GM11168 (cell line): ENCODE results near the gene TUT4.

Experiments used
- in situ Hi-C: fragments of 300-500 bp; cut with MboI; formaldehyde crosslinking; loops from one replicate; pipeline ENCODE4 v1.12.0; 2022; ENCODE audit warnings: low sequenced_read_pairs; ENCODE audit not compliant: unreplicated experiment

TUT4 gene, protein sequence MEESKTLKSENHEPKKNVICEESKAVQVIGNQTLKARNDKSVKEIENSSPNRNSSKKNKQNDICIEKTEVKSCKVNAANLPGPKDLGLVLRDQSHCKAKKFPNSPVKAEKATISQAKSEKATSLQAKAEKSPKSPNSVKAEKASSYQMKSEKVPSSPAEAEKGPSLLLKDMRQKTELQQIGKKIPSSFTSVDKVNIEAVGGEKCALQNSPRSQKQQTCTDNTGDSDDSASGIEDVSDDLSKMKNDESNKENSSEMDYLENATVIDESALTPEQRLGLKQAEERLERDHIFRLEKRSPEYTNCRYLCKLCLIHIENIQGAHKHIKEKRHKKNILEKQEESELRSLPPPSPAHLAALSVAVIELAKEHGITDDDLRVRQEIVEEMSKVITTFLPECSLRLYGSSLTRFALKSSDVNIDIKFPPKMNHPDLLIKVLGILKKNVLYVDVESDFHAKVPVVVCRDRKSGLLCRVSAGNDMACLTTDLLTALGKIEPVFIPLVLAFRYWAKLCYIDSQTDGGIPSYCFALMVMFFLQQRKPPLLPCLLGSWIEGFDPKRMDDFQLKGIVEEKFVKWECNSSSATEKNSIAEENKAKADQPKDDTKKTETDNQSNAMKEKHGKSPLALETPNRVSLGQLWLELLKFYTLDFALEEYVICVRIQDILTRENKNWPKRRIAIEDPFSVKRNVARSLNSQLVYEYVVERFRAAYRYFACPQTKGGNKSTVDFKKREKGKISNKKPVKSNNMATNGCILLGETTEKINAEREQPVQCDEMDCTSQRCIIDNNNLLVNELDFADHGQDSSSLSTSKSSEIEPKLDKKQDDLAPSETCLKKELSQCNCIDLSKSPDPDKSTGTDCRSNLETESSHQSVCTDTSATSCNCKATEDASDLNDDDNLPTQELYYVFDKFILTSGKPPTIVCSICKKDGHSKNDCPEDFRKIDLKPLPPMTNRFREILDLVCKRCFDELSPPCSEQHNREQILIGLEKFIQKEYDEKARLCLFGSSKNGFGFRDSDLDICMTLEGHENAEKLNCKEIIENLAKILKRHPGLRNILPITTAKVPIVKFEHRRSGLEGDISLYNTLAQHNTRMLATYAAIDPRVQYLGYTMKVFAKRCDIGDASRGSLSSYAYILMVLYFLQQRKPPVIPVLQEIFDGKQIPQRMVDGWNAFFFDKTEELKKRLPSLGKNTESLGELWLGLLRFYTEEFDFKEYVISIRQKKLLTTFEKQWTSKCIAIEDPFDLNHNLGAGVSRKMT (N-terminal part only)

DNA sequence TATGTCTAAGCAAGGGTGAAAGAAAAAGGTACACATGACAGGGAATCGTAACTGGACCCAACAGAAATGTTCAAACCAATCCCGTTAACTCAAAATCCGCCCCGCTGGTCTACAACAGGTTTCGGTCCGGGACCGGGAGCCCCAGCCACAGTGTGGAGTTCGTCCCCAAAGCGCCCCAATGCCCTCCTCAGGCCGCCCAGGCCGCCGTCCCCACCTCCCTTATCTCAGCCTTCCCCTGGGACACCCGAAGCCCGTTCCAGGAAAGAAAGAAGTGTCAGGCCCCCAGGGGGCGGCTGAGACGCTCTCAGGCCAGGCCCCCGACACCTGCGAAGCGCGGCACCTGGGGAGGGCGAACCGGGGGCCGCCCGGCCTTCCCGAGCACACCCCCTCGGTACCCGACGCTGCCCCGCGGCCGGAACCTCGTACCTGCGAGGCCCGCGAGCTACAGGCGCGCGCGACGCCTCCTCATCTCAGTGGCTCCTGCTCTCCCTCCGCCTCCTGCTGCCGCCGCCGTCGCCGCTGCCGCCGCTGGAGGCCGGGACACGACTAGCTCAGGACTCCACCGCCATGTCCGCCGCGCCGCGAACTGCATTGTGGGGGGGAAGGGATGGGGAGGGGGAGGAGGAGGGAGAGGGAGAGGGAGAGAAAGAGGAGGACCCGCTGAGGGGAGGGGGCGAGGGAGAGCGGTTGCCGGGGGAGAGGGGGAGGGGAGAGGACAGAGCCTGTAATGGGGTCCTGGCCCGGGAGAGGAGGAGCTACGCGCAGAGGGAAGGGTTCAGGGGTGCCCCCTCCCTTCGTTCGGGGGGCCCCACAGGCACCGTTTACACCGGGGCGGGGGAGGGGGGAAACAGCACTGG lies at the start of gene TUT4:
Gene TUT4, minus strand, starts transcription at position 588 of the 857 bp plus-strand sequence. CDS start 26,812 bp downstream, outside the sequence.
- in situ Hi-C loops = no loop called here

DNA sequence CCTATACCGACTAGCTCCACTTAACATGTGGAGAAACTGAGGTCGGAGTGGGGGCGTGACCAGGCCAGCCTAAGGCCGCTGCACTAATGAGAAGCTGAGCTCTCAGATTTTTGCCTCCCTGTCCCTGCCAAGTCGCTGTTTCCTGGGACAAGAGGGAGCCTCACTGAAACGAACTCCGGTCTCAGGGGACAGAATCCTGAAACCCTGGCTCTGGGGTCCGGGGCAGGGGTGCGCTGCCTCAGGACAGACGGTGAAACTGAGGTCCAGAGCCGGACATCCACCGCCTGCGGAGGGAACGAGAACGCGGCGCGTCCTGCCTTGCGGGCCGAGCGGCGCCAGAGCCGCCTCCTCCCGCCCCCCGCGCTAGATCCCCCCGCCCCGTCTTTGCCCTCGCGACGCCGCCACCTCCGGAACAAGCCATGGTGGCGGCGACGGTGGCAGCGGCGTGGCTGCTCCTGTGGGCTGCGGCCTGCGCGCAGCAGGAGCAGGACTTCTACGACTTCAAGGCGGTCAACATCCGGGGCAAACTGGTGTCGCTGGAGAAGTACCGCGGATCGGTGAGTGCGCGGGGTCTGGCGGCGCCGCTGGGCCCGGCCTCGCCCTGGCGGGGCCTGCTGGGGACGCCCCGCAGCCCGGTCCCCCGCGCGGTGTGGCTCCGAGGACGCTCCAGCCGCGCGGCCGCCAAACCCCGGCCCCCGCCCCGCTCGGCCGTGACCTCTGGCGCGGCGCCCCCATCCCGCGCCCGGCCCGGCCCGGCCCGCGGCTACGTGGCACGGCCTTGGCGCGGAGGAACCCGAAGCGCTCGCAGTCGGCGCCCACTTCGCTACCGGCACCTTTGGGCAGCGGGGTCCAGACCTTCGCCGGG lies 49.3 kb upstream of the TUT4 start, which contains the start of gene GPX7:
Gene GPX7, plus strand, starts transcription at position 381 of the 865 bp plus-strand sequence. Its CDS starts 39 bp downstream, at position 420.
- in situ Hi-C loops = no loop called here

DNA sequence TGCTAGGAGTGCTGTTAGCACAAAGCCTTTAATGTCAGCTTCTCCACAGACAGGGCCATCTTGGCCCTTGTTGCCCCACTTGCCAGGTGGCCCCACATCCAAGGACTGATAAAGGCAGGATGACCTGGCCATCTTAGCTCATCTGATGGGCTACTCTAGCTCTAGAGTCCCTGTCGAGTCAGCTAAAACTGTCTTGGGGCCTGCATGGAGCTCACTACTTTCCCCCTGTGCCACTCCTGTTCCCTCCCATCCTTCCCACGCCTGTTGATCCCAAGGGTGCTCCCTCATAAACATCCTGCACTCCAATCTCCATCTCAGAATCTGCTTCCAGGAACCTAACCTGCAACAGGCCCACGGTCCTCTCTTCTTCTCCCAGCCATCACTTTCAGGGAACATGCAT lies 48.6 kb upstream of the TUT4 start:
- in situ Hi-C loops = no loop called here

DNA sequence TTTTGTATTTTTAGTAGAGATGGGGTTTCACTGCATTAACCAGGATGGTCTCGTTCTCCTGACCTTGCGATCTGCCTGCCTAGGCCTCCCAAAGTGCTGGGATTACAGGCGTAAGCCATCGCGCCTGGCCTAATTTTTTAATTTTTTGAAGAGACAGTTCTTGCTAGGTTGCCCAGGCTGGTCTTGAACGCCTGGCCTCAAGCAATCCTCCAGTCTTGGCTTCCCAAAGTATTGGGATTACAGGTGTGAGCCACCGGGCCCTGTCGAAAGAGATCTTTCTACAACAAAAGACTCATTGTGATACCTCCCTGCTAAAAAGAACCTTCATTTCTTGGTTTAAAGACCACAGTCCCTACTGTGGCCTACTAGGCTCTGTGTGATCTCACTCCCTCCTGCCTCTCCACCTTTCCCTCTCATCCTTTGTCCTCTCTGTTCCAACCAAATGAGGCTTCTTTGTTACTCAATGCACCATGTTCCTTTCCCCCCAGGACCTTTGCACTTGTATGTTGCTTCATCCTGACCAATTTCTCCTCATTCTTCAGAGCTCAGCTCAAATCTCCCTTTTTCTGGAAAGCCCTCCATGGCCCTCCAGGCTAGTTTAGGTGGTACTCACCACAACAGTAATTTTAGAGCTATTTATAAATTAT lies 47.8 kb upstream of the TUT4 start:
- in situ Hi-C loops = no loop called here

DNA sequence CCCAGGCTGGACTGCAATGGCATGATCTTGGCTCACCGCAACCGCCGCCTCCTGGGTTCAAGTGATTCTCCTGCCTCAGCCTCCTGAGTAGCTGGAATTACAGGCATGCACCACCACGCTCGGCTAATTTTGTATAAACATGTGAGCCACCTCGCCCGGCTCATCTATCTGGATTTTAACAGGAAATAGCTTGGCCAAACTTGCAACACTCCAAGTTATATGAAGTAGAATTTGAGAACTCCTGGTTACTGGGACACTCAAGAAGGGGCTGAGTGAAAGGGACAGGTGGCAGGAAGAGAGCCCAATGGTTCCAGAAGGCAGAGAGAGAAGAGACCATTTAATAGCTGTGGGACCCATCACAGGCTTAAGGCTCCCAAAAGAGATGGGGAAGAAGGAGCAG lies 46.3 kb upstream of the TUT4 start:
- in situ Hi-C loops = no loop called here

DNA sequence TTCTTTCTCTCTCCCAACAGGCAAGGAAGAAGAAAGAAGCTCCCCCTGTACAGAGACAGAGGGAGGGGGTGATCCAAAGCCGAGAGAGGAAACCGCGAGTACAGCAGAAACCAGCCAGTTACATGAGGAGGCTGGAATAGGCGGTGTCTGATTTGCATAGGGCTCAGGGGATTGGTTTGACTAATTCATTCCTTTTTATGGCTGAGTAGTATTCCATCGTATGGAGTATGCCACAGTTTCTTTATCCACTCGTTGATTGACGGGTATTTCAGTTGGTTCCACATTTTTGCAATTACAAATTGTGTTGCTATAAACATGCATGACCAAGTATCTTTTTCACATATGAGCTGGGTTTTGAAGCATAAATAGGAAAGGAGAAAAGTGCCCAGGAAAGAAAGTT lies 45.8 kb upstream of the TUT4 start:
- in situ Hi-C loops = no loop called here

DNA sequence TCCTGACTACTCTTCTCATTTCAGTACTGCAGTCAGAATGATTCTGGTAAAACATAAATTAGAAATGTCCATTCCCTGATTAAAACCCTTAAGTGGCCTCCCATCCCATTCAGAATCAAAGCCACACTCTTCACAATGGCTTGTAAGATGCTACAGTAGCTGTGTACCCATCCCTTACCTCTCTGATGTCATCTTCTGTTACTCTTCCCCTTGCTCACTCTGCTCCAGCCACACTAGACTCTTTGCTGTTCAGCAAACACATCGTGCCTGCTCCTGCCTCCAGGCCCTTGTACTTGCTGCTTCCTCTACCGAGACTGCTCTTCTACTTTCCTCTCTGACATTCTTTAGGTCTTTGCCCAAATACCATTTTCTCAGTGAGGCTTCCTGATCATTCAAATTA lies 45.0 kb upstream of the TUT4 start:
- in situ Hi-C loops = no loop called here

DNA sequence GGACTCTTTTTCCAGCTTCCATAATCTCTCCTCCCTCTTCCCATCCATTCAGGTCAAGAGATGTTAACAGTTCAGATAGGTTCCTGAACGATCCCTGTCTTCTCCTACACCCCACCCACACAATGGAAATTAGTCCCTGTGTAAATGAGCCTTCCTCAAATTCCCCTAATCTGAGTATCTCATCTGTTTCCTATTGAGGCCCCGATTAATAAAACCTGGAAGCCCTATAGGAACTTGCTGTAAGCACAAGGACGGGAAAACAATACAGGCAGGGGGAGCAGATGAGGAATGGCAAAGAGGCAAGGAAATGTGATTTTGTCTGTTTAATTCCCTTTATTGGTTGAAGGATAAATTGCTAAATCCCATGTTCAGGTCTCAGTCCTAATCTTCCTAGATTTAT lies 42.2 kb upstream of the TUT4 start:
- in situ Hi-C loops = no loop called here

DNA sequence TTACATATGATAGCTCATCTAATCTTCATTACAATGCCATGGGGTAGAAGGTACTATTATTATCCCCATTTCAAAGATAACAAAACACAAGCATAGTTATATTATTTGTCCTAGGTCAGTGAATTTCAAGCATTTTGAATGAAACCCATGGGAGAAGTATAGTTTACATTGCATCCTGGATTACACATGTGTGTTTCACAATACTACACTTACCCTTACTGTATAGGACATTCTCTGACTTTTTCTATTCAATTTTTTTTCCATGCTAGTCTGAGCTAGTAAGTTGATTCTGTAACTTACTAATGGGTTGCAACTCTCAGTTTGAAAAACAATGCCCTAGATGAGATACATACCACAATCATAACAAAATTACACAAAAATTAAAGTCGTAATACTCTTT lies 40.6 kb upstream of the TUT4 start:
- in situ Hi-C loops = no loop called here

DNA sequence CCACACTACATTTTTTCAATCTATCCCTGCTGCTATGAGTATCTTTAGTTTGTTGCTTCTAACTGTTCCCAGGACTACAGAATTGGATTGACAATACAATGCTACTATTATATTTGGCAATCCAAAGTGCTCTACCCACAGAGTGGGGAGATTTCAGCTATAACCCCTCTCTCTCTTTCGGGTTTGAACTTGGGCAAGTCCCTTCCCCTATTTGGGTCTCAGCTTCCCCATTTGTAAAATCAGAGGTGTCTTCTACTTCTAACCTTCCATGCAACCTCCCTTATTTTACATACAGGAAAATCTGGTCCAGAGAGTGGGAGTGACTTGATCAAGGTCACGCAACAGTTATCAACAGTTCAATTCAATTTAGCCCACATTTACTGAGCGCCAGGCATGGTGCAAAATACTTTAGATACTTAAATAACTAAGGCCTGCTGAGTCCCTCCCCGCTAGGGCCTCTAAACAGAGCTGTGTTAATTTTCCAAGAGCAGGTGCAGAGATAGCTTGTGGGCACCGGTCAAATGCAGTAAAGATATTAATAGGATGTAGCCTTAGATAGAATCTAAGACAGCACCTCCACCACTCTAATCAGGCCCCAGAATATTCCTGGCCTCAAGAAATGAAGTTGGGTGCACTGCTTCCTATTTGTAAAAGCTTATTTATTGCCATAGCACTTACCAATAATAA lies 39.9 kb upstream of the TUT4 start:
- in situ Hi-C loops = no loop called here

DNA sequence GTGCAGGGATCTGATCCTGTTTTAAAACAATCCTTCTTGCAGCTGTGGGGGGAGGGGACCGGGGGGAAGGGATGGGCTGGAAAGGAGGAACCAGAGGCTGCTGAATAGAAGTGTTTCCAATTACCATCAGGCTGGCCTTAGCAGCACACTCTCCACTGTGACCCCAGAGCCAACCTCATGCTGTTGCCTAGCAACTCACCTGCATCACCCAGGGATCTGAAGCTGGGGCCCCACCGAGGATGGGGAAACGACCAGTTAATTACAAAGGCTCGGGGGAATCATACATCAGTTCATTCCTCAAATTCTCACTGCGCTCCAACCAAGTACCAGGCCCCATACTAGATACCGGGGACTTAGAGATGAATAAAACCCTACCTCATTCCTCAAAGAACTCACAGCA lies 37.4 kb upstream of the TUT4 start:
- in situ Hi-C loops = no loop called here

DNA sequence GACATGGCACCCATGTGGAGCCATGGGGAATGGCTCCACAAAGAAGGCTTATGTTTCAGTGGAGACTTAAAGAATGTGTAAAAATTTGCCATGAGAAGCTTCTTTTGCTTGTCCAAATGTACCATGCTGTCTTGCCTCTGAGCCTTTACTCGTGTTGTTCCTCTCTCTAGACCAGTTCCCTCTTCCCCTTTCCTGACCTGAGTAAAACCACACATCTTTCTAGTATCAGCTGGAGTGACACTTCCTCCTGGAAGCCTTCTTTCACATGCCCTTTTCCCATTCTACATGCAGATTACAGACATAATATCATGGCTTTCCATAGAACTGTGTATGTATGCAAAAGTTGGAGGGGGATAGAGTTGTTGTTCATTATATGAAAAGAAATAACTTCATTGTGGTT lies 35.6 kb upstream of the TUT4 start:
- in situ Hi-C loops = no loop called here

DNA sequence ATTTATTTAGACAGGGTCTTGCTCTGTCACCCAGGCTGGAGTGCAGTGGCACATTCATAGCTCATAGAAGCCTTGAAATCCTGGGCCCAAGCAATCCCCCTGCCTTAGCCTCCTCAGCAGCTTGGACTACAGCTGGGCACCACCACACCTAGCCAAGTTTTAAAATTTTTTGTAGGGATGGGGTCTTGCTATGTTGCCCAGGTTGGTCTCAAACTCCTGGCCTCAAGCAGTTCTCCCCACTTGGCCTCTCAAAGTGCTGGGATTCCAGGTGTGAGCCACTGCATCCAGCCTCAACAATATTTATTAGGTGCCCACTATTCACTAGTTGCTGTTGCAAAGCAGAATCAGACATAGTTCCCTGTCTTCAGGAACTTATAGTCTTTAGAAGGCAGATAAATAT lies 35.1 kb upstream of the TUT4 start:
- in situ Hi-C loops = no loop called here

DNA sequence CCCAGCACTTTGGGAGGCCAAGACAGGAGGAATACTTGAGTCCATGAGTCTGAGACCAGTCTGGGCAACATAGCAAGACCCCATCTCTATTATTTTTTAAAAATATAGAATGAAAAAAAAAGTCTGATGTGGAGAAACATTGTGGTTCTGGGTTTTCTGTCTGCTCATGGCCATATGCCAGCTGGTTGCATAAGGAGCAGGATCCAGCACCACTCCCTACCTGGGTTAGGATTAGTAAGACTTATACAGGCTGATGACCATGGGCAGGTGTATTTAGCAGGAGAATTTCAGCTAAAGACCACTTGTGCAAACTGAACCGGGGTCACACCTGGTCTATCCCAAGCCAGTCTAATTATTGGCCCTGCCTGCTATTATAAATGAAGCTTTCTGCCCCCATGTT lies 32.6 kb upstream of the TUT4 start:
- in situ Hi-C loops = no loop called here

DNA sequence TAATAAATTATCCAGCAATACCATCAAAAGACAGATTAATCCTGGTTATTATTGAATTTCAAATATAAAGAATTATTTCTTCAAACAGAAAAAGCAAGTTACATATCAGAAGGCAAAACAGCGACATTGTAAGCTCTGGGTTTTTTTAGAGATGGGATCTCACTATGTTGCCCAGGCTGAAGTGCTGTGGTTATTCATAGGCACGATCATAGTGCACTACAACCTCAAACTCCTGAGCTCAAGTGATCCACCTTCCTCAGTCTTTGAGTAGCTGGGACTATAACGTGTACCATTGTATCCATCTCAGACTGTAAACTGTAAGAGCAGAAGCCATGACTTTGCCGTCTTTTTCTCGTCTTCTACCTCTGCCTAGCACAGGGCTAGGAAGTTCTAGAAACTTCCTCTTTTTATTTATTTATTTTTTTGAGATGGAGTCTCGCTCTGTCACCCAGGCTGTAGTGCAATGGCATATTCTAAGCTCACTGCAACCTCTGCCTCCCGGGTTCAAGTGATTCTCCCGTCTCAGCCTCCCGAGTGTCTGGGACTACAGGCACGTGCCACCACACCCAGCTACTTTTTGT lies 29.3 kb upstream of the TUT4 start:
- in situ Hi-C loops = no loop called here

DNA sequence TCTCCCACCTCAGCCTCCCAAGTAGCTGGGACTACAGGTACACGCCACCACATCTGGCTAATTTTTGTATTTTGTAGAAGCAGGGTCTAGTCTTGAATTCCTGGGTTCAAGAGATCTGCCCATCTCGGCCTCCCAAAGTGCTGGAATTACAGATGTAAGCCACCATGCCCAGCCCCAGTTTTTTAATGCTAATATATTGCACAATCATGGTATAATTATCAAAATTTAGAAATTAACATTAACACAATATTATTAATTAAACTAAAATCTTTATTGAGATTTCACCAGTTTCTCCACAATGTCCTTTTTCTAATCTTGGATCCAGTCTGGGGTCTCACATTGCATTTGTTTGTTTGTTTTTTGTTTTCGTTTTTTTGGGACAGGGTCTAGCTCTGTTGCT lies 27.4 kb upstream of the TUT4 start:
- in situ Hi-C loops = no loop called here

DNA sequence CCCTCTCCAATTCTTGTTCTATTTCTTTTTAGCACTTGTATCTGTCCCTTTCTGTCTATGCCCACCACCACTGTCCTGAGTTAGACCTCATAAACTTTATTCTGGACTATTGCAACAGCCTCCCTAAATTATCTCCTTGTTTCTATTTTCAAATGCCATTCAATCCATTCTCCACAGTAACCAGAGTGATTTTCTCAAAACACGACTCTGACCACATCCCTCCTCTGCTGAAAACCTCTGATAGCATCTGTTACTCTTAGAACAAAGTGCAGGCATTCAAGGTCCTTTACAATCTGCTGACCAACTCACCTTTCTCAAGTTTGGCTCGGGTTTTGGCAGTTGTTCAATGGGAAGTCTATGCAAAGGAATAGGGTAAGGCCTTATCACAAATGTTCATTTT lies 26.5 kb upstream of the TUT4 start:
- in situ Hi-C loops = no loop called here
